HG03039 (cell line): ENCODE measurements around the gene ZBTB12.
"Not testable (repeated sequence)": the region's sequence is repeated elsewhere in the genome, so short reads cannot be mapped to it uniquely, and the experiment has no call there.

Source experiments
- ATAC-seq: cut with Tn5 transposase; IDR thresholded peaks from one replicate; pipeline ENCODE4 v1.9.1; 2021; ENCODE audit warnings: mild to moderate bottlenecking, moderate library complexity; ENCODE audit not compliant: unreplicated experiment

ZBTB12 gene

DNA sequence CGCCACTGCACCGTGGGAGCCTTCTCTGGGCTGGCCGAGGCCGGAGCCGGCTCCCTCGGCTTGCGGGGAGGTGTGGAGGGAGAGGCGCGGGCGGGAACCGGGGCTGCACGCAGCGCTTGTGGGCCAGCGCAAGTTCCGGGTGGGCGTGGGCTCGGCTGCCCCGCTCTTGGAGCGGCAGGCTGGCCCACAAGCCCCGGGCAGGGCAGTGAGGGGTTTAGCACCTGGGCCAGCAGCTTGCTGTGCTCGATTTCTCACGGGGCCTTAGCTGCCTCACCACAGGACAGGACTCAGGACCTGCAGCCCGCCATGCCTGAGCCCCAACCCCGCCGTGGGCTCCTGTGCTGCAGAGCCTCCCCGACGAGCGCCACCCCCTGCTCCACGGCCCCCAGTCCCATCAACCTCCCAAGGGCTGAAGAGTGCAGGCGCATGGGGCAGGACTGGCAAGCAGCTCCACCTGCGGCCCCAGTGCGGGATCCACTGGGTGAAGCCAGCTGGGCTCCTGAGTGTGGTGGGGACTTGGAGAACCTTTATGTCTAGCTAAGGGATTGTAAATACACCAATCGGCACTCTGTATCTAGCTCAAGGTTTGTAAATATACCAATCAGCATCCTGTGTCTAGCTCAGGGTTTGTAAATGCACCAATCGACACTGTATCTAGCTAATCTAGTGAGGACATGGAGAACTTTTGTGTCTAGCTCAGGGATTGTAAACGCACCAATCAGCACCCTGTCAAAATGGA is 49.7 kb downstream of the ZBTB12 start:
- ATAC-seq: not testable (repeated sequence)

- no peak for ATAC-seq
Measured at GRCh38 chr6:31851485-31851832, 50.4 kb downstream of the ZBTB12 start.

DNA sequence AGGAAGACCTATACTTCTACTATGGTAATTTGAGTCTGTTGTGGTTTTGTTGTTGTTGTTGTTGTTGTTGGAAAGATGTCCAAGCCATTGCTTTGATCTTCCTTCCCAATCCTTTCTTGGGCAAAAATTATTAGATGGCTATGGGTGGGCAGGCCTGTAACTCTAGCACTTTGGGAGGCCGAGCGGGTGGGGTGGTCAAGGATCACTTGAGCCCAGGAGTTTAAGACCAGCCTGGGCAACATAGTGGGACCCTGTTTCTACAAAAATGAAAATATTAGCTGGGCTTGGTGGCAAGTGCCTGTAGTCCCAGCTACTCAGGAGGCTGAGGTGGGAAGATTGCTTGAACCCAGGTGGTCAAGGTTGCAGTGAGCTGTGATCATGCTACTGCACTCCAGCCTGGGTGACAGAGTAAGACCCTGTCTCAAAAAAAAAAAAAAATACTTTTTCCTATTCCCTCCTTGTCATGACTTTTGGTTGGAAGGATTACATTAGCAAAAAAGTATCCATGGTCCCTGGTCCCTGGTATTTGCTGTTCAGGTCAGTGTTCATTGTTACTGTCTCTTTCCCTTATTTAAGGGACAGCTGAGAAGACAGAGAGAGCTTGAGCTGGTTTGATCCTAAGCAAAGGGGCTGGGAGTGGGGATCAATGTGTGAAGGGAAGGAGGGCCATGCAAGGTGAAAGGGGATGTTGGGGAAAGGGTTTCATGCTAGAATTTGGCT is 51.0 kb downstream of the ZBTB12 start:
- no peak for ATAC-seq
